GM19240 (cell line): Measurements from ENCODE around the gene CFAP221.

ENCODE experiments used
- DNase-seq: peaks from one replicate; pipeline ENCODE4 v3.0.0; 2011; ENCODE audit warnings: low spot score; ENCODE audit not compliant: insufficient read length

Gene CFAP221

GRCh38 chr2:119544075-119544938 lies at the start of gene CFAP221:
TSS of gene CFAP221 (plus strand) at chr2:119544449. CDS start at chr2:119546132, 1,683 bp downstream.
- peak; percentile 17 for DNase-seq

- DNase-seq: no peak
These were observed 48.3 kb upstream of the CFAP221 start for GRCh38 chr2:119495948-119496347.

GRCh38 chr2:119496682-119497081 lies 47.6 kb upstream of the CFAP221 start:
- DNase-seq: no peak

- no peak for DNase-seq
These were observed 35.5 kb upstream of the CFAP221 start for GRCh38 chr2:119508756-119509155.

GRCh38 chr2:119511989-119512388 lies 32.3 kb upstream of the CFAP221 start:
- DNase-seq: no peak

GRCh38 chr2:119512946-119513345 lies 31.3 kb upstream of the CFAP221 start:
- no peak for DNase-seq

GRCh38 chr2:119513832-119514231 lies 30.4 kb upstream of the CFAP221 start:
- no peak for DNase-seq

GRCh38 chr2:119516121-119516520 lies 28.1 kb upstream of the CFAP221 start:
- no peak for DNase-seq

GRCh38 chr2:119517433-119517832 lies 26.8 kb upstream of the CFAP221 start:
- DNase-seq: peak; percentile 70

- DNase-seq: no peak
These were observed 25.7 kb upstream of the CFAP221 start for GRCh38 chr2:119518401-119519056.

GRCh38 chr2:119519057-119519408 lies 25.2 kb upstream of the CFAP221 start:
- DNase-seq: no peak

GRCh38 chr2:119520696-119521432 lies 23.4 kb upstream of the CFAP221 start:
- DNase-seq: no peak

GRCh38 chr2:119521433-119522050 lies 22.7 kb upstream of the CFAP221 start:
- no peak for DNase-seq

GRCh38 chr2:119522671-119523070 lies 21.6 kb upstream of the CFAP221 start:
- DNase-seq: no peak

GRCh38 chr2:119523383-119523951 lies 20.8 kb upstream of the CFAP221 start:
- DNase-seq: no peak

- no peak for DNase-seq
These were observed 20.1 kb upstream of the CFAP221 start, which contains the start of gene SCTR for GRCh38 chr2:119523952-119524694. TSS of gene SCTR (minus strand) at chr2:119524483. CDS start at chr2:119524226, 257 bp downstream.

- no peak for DNase-seq
These were observed 18.6 kb upstream of the CFAP221 start for GRCh38 chr2:119525614-119526013.

GRCh38 chr2:119527999-119528398 lies 16.2 kb upstream of the CFAP221 start:
- no peak for DNase-seq

- no peak for DNase-seq
These were observed 13.0 kb upstream of the CFAP221 start for GRCh38 chr2:119531292-119531691.

- no peak for DNase-seq
These were observed 10.7 kb upstream of the CFAP221 start for GRCh38 chr2:119533560-119533959.
